ENCODE results near the gene LMCD1. TPM values are rescaled to one million over a fixed set of nuclear protein-coding genes. Genes with fewer than 3 reads are reported as not detected.

LMCD1 gene
- total and polyA plus RNA-seq, 2 donors (not counting 1 experiment from before 2014, with no cell fraction given) = 1.4 to 4.9 TPM

- no peaks in the 10 kb centered on the region for H3K4me1 Mint-ChIP-seq
- no peaks in the 10 kb centered on the region for H3K27me3 Mint-ChIP-seq
- TF ChIP-seq CTCF (IDR thresholded peaks at IDR 0.05) (no peak), EZH2 (IDR thresholded peaks at IDR 0.05; ENCODE audit: borderline replicate concordance, insufficient read depth, low read depth, low read length, poor library complexity, severe bottlenecking) (no peak)
- H3K4me3 Mint-ChIP-seq = no peak overlapping the region
- CTCF ChIA-PET = no interaction called here
- Histone ChIP-seq H3K27me3 (replicated peaks in 1 of 4; ENCODE audit: control extremely low read depth in 1 of 4, control insufficient read depth in 3 of 4, insufficient read depth in 4 of 4, low read length in 3 of 4) (no peaks in the 10 kb centered on the region), H2AFZ (ENCODE audit: insufficient read depth, low read depth, low read length, poor library complexity, severe bottlenecking) (no peak overlapping the region), H3K9ac (ENCODE audit: low read length) (no peak overlapping the region), H3K4me3 (ENCODE audit: control extremely low read depth in 1 of 5, extremely low read depth in 1 of 5, insufficient read depth in 1 of 5, low read depth in 2 of 5, low read length in 4 of 5) (no peak overlapping the region), H3K4me1 (ENCODE audit: control insufficient read depth in 2 of 2, insufficient read depth in 2 of 2, low read length in 2 of 2) (no peaks in the 10 kb centered on the region), H3K27ac (ENCODE audit: low read length in 2 of 2) (no peak overlapping the region), H3K9me3 (ENCODE audit: control extremely low read depth in 1 of 3, control insufficient read depth in 2 of 3, insufficient read depth in 1 of 3, low read length in 2 of 3) (peaks cover 0 to 2% (median 0%) of the 10 kb centered on the region in 3 donors), H3K36me3 (replicated peaks in 1 of 2; ENCODE audit: control extremely low read depth in 1 of 2, control insufficient read depth in 1 of 2, extremely low read depth in 1 of 2, insufficient read depth in 2 of 2, low read length in 1 of 2) (no peaks in the 10 kb centered on the region), H3K79me2 (ENCODE audit: control insufficient read depth, insufficient read depth, low read length) (no peaks in the 10 kb centered on the region), H4K20me1 (ENCODE audit: control insufficient read depth, insufficient read depth, low read length, poor library complexity, severe bottlenecking) (no peaks in the 10 kb centered on the region), H3K4me2 (replicated peaks; ENCODE audit: low read depth, low read length, poor library complexity, severe bottlenecking) (no peak overlapping the region)
- H3K9me3 Mint-ChIP-seq (ENCODE audit: insufficient read depth) = no peaks in the 10 kb centered on the region
- POLR2A ChIA-PET = no interaction called here
- no peak for DNase-seq
- 83% methylated on average over 1 of the region's 8 CpGs for WGBS (ENCODE audit: insufficient coverage)
- H3K27ac Mint-ChIP-seq = no peak overlapping the region
- no peak for ATAC-seq (ENCODE audit: low read depth)
- intact Hi-C loops (cut with micrococcal nuclease) = no loop called here
These were observed 53.6 kb downstream of the LMCD1 start for GRCh38 chr3:8555113-8555661.

GRCh38 chr3:8555725-8556472, 54.3 kb downstream of the LMCD1 start:
- no peak overlapping the region for H2AFZ ChIP-seq (ENCODE audit: insufficient read depth, low read depth, low read length, poor library complexity, severe bottlenecking)
- intact Hi-C loops (cut with micrococcal nuclease) = no loop called here
- H3K4me3 Mint-ChIP-seq = no peak overlapping the region
- CTCF ChIA-PET = interaction anchor here (1.0 to 1.2 kb wide), 2 partner anchors 21 to 29 kb away, joined by 3 read pairs; no protein-coding TSS in a partner anchor
- no peaks in the 10 kb centered on the region for H3K4me1 Mint-ChIP-seq
- WGBS (ENCODE audit: insufficient coverage) = no CpG with 5 or more reads among the region's 6 CpGs
- H3K9ac ChIP-seq (ENCODE audit: low read length) = no peak overlapping the region
- H3K27ac Mint-ChIP-seq = no peak overlapping the region
- no peak overlapping the region for H3K4me2 ChIP-seq (replicated peaks; ENCODE audit: low read depth, low read length, poor library complexity, severe bottlenecking)
- peaks cover 0 to 2% (median 0%) of the 10 kb centered on the region in 3 donors for H3K9me3 ChIP-seq (ENCODE audit: control extremely low read depth in 1 of 3, control insufficient read depth in 2 of 3, insufficient read depth in 1 of 3, low read length in 2 of 3)
- no peaks in the 10 kb centered on the region for H3K27me3 Mint-ChIP-seq
- no peaks in the 10 kb centered on the region for H3K79me2 ChIP-seq (ENCODE audit: control insufficient read depth, insufficient read depth, low read length)
- no peaks in the 10 kb centered on the region for H3K36me3 ChIP-seq (replicated peaks in 1 of 2; ENCODE audit: control extremely low read depth in 1 of 2, control insufficient read depth in 1 of 2, extremely low read depth in 1 of 2, insufficient read depth in 2 of 2, low read length in 1 of 2)
- H3K4me3 ChIP-seq (ENCODE audit: control extremely low read depth in 1 of 5, extremely low read depth in 1 of 5, insufficient read depth in 1 of 5, low read depth in 2 of 5, low read length in 4 of 5) = no peak overlapping the region
- no peak for DNase-seq
- H4K20me1 ChIP-seq (ENCODE audit: control insufficient read depth, insufficient read depth, low read length, poor library complexity, severe bottlenecking) = no peaks in the 10 kb centered on the region
- no peaks in the 10 kb centered on the region for H3K27me3 ChIP-seq (replicated peaks in 1 of 4; ENCODE audit: control extremely low read depth in 1 of 4, control insufficient read depth in 3 of 4, insufficient read depth in 4 of 4, low read length in 3 of 4)
- ATAC-seq (ENCODE audit: low read depth) = no peak
- no peaks in the 10 kb centered on the region for H3K4me1 ChIP-seq (ENCODE audit: control insufficient read depth in 2 of 2, insufficient read depth in 2 of 2, low read length in 2 of 2)
- TF ChIP-seq CTCF (IDR thresholded peaks at IDR 0.05) = no peak
- no peak for TF ChIP-seq EZH2 (IDR thresholded peaks at IDR 0.05; ENCODE audit: borderline replicate concordance, insufficient read depth, low read depth, low read length, poor library complexity, severe bottlenecking)
- H3K9me3 Mint-ChIP-seq (ENCODE audit: insufficient read depth) = no peaks in the 10 kb centered on the region
- POLR2A ChIA-PET = no interaction called here
- no peak overlapping the region for H3K27ac ChIP-seq (ENCODE audit: low read length in 2 of 2)
